Myocyte (in vitro differentiated cells): ENCODE measurements around the gene FCHSD1. TPM values are rescaled to one million over a fixed set of nuclear protein-coding genes. Genes with fewer than 3 reads are reported as not detected.
A peak's percentile ranks its signal among the peaks of the same experiment; 100 is the strongest.
"Not testable (repeated sequence)": the region's sequence is repeated elsewhere in the genome, so short reads cannot be mapped to it uniquely, and the experiment has no call there.

Source experiments
- DNase-seq: peaks from one replicate; pipeline ENCODE4 v3.0.0-alpha.2; 2012; ENCODE audit warnings: low read depth
- total RNA-seq: library from RNA; depleted of rRNA; stranded (reverse); fragments of >200 nt; gene quantifications from 2 replicates; pipeline ENCODE4 v1.2.3, GENCODE V29; 2014

Gene FCHSD1
- total RNA-seq, 1 donor from 2014 or later: 2.0 TPM

- DNase-seq: peak; percentile 28
These were observed 33.0 kb downstream of the FCHSD1 start for GRCh38 chr5:141618030-141618803.

DNA sequence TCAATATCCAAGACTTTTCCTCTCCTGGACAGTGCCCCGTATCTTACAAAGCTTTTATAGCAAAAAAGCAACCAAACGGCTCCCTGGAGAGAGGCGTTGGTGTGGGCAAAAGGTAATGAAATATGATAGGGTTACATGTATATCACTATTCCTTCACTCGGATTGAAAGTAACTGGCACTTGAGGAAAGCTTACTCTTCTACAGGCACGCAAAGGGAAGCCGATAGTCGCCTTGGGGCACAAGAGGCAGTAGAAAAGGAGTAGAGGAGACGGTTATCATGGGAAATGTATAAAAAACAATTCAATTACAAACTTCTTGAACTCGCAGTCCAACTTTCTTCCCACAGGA is 33.6 kb downstream of the FCHSD1 start:
- no peak for DNase-seq

GRCh38 chr5:141617128-141617527 is 34.1 kb downstream of the FCHSD1 start:
- peak; percentile 31 for DNase-seq

DNA sequence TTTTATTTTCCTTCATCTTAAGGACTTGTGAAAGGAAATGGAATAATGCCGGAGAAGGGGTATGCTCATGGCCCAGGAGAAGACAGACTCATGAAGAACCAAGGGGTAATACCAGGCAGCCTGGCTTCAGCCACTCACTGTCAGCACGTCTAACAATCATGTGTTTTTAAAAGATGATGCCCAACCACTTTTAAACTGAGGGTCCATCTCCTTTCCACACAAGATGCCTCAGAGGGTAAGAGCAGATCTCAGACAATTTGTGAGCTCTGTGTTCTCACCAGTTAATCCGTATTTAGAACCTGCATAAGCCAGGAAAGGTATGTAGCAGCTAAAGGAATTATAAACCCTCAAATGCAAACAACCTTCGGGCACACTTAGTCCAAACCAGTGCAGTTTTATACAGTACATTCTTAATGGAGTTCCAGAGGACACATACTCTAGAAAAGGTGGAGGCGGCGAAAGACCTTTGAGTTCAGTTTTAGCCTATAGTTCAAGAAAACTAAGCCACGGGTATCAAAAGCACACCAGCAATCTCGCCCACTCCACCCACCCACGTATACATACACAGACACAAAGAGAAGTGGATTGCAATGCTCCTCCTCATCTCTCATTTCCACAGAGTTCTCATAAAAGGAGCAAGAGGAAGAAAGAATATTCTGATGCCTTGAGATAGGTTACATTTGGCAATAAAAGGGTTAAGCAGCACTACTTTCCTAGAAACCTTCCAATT is 35.1 kb downstream of the FCHSD1 start:
- DNase-seq: no peak

DNA sequence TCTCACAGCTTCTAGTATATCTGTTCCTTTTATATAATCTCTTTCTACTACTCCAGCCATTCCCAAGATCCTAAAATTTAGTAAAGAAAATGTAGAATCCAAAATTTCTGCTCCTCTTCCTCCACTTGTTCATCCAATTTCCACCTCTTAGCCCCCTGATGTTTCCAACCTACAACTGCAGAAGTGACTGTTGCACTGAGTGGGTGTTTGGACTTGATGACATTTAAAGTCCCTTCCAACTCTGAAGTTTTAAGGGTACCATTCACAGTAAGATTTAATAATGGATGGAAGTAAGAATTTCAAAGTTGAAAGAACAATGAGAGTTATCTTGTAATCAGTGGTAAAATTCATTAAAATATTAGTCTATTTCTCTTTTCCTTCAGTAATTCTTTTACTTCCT is 37.9 kb downstream of the FCHSD1 start:
- DNase-seq: no peak

- DNase-seq: no peak
These were observed 39.9 kb downstream of the FCHSD1 start for GRCh38 chr5:141611289-141611688.

DNA sequence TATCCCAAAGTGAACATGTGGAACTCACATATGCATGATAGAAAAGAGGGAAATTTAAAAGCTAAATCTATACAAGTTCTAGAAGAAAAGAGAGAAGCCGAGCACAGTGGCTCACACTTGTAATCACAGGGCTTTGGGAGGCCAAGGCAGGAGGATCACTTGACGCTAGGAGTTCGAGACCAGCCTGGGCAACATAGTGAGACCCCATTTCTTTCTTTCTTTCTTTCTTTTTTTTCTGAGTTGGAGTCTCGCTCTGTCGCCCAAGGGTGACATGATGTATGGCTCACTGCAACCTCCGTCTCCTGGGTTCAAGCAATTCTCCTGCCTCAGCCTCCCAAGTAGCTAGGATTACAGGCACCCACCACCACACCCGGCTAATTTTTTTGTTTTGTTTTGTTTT is 41.3 kb downstream of the FCHSD1 start:
- DNase-seq: not testable (repeated sequence)

DNA sequence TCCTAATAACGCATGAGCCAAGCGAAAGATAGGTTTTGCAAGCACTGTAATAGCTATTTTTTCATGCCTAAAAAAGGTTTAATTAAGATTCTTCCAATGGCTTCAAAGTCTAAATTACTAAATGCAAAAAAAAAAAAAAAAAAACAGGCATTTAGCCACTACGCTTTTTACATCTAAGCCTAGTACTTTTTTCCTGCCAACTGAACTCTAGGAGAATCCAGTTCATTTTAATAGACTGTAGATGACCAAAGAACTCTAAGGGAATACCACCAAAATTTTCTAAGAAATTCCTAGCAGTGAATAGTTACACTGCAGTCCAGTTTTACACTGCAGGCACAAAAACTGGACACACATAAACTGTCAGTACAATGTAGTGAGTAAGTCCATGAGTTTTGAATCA is 42.2 kb downstream of the FCHSD1 start:
- DNase-seq: no peak

GRCh38 chr5:141608557-141608956 is 42.7 kb downstream of the FCHSD1 start:
- DNase-seq: no peak

- DNase-seq: no peak
These were observed 43.2 kb downstream of the FCHSD1 start for GRCh38 chr5:141608046-141608445.

GRCh38 chr5:141605523-141606277 is 45.5 kb downstream of the FCHSD1 start:
- no peak for DNase-seq

GRCh38 chr5:141603923-141604717 is 47.1 kb downstream of the FCHSD1 start:
- peak; percentile 90 for DNase-seq

- no peak for DNase-seq
These were observed 48.6 kb downstream of the FCHSD1 start for GRCh38 chr5:141602606-141603005.

DNA sequence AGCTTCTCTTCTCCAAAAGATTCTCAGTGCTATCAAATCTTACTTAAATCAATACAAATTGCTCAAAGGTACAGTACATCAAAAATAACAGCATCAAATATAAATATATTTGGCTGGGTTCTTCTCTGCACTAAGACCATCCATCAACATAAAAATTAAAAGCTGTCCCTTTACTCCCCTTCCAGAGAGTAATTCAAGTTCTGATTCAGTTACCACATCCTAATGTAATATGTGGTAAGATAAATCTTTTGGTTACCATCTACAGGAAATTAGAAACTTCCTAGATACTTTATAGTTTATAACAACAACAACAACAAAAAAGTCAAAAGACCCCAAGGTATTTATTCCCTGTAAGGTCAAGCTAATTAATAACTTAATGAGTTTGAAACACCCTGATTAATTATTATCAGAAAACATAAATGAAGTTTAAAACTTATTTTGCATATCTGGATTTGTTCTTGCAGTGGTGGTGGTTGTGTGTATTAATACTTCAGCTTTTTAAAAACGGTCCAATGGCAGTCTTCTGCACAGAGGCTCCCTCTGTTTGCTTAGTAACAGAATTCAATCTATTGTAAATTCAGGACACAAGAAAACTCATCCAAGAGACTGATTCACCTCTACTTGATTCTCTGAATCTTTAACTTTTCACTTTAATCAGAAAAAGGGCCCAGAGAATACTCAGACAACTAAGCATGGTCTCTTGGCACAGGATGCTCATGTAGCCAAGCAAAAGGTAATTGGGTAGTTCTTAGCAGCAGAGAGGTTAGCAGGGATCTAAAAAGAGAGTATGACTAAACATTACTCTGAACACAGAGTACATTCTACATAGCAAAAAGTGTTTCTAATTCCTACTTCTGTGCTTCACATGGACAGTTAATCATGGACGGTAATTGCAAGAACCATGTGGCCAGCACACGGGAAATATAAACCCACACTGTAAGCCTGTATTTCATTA is 52.5 kb downstream of the FCHSD1 start:
- DNase-seq: peak; percentile 59

DNA sequence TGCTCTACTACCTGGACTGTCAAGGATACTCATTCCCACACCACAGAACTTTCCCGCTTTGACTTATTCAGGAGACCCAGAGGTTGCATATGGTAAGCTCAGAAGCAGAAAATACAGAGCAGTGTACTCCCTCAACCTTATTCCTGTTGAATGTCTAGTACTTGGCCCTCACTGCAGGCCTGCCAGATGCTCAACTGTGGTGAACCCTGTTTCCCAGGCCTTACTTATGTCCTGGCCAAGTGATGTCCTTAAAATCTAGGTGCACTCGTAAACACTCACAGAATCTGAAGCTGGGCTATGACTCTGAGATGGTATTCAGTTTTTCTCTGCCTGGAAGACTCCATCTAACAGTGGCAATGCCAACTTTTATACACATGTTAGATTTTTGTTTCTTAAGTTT is 53.4 kb downstream of the FCHSD1 start:
- DNase-seq: no peak

GRCh38 chr5:141597394-141597793 is 53.8 kb downstream of the FCHSD1 start:
- DNase-seq: no peak

DNA sequence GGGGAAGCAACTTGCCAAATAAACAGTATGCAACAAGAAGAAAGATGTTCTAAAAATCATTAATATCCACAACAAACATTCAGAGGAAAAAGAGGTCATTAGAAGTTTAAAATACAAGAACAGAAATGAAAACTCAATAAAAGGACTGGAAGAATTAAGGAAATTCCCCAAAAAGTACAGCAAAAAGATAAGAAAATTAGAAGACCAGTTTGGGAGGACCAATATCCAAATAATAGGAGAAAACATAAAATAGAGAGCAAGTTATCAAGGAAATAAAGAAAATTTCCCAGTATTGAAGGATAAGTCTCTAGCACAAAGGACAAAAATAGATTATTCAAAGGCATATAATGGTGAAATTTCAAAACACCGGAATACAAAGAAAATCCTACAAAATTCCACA is 54.4 kb downstream of the FCHSD1 start:
- DNase-seq: no peak

DNA sequence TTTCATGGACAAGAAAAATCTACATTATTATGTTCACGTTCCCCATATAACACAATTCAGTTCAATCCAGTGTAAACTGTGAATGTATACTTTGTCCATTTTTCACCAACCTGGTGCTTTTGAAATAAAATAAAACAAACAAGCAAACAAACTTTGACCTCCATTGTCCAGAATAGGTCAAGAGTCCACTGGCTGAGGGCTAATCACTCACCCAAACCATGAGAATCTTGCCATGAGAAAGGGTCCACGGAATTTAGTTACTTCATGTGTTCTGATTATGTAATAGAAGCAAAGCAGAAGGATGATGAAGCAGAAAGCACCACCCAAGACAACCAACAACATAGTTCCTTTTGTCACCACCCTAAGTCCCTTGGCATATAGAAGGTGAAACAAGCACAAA is 61.1 kb downstream of the FCHSD1 start:
- no peak for DNase-seq
